Activated T-cell treated with anti-CD3 and anti-CD28 coated beads, Interleukin-2, amount 50 U/mL, for 1 hour (primary cell): ENCODE results near the gene ROS1.
"Not testable (repeated sequence)": the region's sequence is repeated elsewhere in the genome, so short reads cannot be mapped to it uniquely, and the experiment has no call there.

ENCODE experiments used
- DNase-seq: peaks from one replicate; pipeline ENCODE4 v3.0.0-alpha.2; 2020

ROS1 gene

DNA sequence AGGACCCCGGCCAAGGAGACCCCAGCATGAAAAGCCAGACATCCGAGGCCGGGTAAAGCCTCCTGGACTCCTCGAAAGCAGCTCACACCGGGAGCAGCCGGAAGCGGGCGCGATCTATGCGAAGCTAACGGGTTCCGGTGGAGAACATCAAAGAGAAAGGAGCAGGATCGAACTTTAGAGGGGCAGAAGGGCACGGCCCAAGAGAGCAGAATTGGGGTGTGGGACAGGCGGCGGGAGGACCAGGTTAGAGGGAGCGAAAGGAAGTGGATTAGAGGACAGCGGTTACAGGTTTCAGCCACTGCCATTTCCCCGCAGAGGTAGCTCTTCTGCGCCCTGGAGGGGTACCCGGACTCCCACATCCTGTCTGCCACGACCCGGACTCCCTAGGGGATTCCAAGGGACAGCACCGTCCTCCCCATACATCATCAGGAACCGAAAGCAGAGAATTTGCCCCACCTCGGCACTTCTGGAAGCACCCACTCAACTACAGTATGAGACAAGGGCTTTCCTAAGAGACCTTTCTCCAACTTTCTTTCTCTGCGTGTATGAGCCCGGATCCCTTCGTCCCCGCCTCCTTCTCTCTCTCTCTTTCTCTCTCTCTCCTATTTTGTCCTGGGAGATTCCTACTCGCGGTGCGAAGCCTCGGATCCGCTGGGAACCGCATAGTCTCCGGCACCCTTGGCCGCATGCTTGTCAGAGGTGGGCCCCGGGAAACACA lies 160.9 kb downstream of the ROS1 start:
- no peak for DNase-seq

DNA sequence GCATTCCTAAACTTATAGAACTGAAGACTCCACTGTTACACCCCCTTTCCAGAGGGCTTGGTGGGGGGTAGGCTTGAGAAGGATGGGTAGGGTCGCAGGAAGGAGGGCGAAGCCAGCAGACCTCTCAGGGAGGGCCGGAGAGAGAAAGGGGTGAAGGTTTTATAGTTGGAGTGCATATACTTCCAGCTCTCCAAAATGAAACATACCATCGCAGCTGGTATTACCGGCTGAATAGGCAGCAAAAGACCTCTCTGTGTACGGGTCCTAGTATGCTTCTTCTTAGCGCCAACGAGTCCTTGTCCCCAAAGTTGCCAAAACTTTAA lies 161.4 kb downstream of the ROS1 start:
- no peak for DNase-seq

DNA sequence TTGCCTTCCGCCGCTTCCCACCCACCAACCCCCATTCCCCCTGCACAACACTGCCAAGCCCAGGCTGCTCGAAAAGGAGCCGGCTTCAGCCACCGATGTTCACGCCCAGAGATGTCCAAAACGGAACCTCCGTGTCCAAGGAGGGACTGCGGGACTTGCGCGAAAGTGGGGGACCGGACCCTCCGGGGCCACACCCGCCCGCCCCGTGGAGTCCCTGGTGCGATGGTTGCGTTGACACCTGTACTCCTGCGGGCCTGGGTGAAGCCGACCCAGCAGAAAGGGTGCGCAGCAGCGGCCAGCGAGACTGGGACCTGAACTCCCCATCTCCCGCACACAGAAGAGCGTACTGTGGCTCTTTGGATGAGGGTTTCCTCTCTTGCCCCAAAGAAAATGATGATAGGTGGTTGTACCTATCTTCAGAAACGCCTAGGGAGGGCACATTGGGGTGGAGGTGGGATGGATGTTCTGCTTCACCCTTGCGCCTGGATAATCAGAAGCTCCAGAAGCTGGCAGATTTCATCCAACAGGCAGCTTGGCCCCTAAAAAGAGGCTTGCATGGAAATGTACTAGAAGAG lies 162.3 kb downstream of the ROS1 start:
- DNase-seq, result no peak

DNA sequence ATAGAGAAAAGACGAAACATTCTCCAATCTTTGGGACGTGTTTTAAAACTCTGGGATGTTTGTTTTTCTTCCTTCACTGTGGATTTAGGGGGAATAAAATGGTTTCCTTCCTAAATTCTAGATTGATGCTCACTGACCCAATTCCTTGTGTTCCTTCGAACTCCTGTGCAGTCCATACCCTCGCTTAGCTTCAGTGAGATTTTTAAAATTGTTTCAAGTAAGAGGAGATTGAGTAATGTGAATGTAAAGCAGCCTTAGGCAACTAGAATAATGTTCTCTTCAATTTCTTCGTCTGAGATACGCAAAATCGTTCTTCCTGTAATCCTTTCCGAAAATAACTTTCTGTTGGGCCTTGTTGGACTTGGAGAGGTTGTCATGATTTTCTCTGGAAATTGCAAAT lies 162.9 kb downstream of the ROS1 start:
- DNase-seq, result no peak

DNA sequence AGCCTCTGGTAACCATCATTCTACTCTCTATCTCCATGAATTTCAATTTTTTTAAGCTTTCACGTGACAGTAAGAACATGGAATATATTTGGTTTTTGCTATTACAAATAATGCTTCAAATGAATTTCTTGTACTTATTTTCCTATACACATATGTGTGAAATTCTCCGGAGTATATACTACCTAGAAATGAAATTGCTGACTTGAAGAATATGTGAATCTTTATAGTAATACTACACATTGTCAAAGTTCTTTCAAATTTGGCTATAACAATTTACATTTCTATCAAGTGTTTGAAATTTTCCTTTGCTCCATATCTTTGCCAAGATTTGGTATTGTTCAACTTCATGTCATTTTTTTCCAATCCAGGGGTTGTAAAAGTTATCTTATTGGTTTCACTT lies 172.0 kb downstream of the ROS1 start:
- no peak for DNase-seq

DNA sequence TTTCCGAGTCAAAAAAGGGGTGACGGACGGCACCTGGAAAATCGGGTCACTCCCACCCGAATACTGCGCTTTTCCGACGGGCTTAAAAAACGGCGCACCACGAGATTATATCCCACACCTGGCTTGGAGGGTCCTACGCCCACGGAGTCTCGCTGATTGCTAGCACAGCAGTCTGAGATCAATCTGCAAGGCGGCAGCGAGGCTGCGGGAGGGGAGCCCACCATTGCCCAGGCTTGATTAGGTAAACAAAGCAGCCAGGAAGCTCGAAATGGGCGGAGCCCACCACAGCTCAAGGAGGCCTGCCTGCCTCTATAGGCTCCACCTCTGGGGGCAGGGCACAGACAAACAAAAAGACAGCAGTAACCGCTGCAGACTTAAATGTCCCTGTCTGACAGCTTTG lies 180.8 kb downstream of the ROS1 start:
- DNase-seq, result not testable (repeated sequence)

DNA sequence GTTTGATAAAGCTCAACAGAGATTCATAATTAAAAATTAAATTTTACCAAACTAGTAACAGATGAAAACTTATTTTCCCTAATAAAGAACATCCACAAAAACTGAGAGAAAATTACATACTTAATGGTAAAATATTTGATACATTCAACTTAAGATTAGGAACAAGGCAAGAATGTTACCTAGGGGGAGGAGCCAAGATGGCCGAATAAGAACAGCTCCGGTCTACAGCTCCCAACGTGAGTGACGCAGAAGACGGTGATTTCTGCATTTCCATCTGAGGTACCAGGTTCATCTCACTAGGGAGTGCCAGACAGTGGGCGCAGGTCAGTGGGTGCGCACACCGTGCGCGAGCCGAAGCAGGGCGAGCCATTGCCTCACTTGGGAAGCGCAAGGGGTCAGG lies 181.2 kb downstream of the ROS1 start:
- DNase-seq, result not testable (repeated sequence)
